H1 (cell line): ENCODE results near the gene PTPRG. TPM values are rescaled to one million over a fixed set of nuclear protein-coding genes. Genes with fewer than 3 reads are reported as not detected.

Source experiments
- CHD1 ChIP-seq: IDR thresholded peaks from 2 replicates; pipeline ENCODE4 v1.6.1; 2012; ENCODE audit warnings: low read depth, low read length, improper control_type of control experiment
- CHD7 ChIP-seq: fragments of 300-600 bp; sonication (generic); IDR thresholded peaks from 2 replicates; pipeline ENCODE4 v1.7.1; 2012; ENCODE audit warnings: low read length, moderate library complexity, mild to moderate bottlenecking, inconsistent platforms; ENCODE audit not compliant: insufficient replicate concordance
- ZNF274 ChIP-seq: IDR thresholded peaks from 2 replicates; pipeline ENCODE4 v1.7.0; 2012; ENCODE audit warnings: low read length, borderline replicate concordance; ENCODE audit errors: extremely low read depth
- polyA plus RNA-seq, 7 experiments: library from polyadenylated mRNA; depleted of rRNA in 3 of 7; stranded (reverse) in 5 of 7; unstranded in 2 of 7; fragments of >200 nt in 5 of 7; fragments of 200-250 nt in 2 of 7; gene quantifications; 1 replicate in 5 of 7; 2 replicates in 1 of 7; 4 replicates in 1 of 7; pipeline versions ENCODE4 v1.2.1 to v1.2.3, GENCODE V29; 2011 to 2013; ENCODE audit warnings: missing spikeins in 2 of 7, mixed read lengths in 2 of 7
- total RNA-seq: library from RNA; stranded (reverse); fragmentation: NEBNext Ultra II Directional; extraction: Animal tissue kit (Norgen Biotek cat#: 25700); gene quantifications from 2 replicates; pipeline ENCODE4 v1.2.1, GENCODE V29; 2021

The PTPRG gene
- total and polyA plus RNA-seq, 2 of the 8 experiments (the other 6 are each of a cell fraction or from before 2014, with no cell fraction given) = 23.3 to 96.2 TPM

- TF ChIP-seq CHD1 (no peak), CHD7 (no peak), ZNF274 (no peak)
Measured at GRCh38 chr3:61724801-61725200, 163.4 kb downstream of the PTPRG start (continued).
